HG02798 (cell line): Measurements from ENCODE around the gene CYP11A1.
"Not testable (repeated sequence)": the region's sequence is repeated elsewhere in the genome, so short reads cannot be mapped to it uniquely, and the experiment has no call there.

Experiments
- ATAC-seq: cut with Tn5 transposase; IDR thresholded peaks from one replicate; pipeline ENCODE4 v1.9.1; 2021; ENCODE audit warnings: mild to moderate bottlenecking; ENCODE audit not compliant: unreplicated experiment, poor library complexity

Gene CYP11A1

DNA sequence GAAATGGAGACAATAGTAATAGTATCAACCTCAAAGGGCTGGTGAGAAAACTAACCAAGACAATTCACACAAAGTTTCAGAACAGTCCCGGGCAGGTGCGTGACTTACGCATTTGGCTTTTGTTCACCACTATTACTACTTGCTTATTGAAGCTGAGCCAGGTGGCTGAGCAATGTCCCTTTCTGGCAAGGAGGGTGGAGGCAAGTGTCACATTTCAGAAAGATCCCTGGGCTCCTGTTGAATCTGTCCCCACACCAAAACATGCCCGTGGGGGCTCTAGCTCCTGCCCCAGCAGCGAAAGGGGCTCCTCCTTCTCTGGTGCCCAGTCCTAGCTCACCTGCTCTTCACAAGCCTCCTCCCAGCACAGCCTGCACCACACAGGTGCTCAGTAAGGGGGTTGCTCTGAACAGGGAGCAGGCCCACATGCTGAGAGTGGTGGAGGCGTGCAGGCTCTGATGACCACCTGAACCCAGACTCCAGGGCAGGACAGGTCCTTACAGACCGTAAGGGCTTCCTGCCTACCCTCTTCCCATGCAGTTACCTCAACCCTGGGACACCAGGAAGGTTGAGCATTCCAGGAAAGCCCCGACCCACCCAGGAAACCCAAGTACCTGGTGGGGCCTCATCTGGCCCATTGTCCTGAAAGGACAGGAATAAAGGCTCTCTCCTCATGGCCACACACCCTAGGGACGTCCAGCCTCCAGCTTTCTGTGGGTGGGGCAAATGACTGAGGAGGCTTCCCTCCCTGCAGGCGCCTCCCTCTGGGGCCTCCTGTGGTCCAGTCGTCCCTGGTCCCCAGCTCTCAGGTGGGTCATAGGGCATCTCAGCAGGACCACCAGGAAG, 33.7 kb upstream of the CYP11A1 start:
- ATAC-seq = peak; percentile 13

DNA sequence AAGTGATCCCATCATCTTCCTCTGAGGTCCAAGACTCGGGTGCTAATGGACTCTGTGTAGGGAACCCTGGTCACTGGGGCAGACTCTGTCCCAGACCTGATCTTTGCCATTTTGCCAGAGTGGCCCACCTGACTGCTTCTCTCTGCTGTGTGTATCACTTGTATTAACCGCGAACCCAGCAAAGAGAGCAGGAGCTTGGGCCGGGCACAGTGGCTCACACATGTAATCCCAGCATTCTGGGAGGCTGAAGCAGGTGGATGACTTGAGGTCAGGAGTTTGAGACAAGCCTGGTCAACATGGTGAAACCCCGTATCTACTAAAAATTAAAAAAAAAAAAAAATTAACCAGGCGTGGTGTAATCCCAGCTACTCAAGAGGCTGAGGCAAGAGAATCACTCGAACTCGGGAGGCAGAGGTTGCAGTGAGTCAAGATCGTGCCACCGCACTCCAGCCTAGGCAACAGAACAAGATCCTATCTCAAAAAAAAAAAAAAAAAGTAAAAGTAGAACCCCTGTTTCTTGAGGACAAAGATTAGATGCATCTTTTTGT, 32.9 kb upstream of the CYP11A1 start:
- ATAC-seq = no peak

DNA sequence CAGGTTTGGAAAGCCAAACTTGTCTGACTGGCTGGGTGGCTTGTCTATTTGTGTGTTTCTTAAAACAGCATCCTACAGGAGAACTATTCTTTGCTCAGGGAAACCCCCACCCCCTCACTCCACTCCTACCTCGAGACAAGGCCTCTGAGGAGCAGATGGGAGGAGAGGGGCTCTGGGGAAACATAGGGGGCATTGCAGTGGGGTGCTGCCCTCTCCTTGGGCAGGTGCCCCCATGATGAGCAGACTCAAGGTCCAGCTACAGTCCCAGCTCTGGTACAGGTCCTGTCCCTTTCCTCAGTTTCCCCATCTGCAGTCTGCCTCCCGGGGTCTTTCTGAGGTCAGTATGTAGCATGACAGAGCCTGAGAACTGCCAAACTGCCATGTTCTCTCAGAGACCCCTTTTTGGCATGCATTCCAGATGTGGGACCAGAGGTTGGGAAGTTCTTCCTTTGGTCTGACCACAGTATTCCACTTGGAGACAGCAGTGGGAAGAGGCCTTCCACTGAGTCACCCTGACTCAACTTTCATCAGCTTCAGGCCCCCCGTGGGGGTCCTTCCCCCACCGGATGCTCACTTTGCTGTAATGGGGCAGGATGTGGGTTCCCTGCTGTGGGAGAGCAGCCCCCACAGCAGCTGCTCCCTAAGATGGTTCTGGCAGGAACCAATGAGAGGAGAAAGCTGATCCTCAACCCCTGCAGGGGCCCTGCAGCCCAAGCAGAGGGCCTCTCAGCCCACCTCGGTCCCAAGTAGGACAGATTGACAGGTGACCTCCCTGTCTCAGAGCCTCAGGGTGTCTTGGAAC, 32.3 kb upstream of the CYP11A1 start:
- no peak for ATAC-seq

DNA sequence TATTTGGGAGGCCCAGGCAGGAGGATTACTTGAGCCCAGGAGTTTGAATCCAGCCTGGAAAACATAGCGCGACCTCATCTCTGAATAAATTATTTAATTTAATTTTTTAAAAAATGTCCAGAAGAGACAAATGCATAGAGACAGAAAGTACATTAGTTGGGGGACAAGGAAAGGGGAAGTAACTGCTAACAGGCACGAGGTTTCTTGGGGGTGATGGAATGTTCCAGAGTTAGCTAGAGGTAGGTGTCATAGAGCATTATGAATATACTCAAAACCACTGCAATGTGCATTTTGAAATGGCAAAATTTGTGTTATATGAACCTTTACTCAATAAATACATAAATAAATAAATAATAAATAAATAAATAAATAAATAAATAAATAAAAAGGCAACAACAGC, 31.7 kb upstream of the CYP11A1 start:
- no peak for ATAC-seq

DNA sequence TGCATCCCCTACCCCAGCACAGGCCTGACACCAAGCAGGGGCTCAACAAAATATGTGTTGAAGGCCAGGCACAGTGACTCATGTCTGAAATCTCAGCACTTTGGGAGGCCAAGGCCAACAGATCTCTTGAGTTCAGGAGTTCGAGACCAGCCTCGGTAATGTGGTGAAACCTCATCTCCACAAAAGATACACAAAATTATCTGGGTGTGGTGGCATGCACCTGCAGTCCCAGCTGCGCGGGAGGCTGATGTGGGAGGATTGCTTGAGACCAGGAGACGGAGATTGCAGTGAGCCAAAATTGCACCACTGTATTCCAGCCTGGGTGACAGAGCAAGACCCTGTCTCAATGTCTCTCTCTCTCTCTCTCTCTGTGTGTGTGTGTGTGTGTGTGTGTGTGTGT, 30.7 kb upstream of the CYP11A1 start:
- ATAC-seq = no peak

DNA sequence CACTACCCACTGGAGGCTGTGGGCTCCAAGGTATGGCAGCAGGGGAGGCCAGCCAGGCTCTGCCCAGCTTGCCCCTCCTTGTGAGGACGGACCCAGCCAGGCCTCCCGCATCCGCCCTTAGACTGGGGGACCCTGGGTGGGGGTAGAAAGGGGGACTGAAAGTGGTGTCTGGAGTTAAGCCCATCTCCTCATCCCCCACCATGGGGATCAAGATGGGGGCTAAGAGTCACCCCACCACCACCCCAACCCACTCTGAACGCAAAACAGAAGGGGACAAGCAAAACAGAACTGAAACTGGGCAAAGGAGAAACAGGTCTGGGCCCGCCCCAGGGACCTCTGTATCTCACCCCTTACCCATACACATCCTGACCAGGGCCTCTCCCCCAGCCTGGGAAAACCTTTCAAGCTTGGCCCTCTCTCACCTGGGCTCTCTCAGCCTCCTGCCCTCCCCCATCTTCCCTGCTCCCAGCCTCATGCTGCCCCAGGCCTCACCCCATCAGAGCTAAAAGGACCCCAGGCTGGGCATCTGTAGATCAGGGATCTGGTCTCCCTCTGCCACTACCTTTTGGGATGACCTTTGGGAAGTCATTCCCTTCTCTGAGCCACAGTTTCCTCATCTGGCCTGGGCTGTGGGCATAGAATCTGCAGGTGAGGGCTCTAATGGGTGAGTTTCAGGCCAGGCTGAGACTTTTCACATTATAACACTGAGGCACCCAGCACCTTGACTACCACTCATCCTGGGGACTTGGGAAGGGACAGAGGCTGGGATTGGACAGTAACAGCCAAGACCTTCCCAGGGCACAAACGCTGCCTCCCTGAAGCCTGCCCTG, 30.0 kb upstream of the CYP11A1 start:
- ATAC-seq = peak; percentile 18

DNA sequence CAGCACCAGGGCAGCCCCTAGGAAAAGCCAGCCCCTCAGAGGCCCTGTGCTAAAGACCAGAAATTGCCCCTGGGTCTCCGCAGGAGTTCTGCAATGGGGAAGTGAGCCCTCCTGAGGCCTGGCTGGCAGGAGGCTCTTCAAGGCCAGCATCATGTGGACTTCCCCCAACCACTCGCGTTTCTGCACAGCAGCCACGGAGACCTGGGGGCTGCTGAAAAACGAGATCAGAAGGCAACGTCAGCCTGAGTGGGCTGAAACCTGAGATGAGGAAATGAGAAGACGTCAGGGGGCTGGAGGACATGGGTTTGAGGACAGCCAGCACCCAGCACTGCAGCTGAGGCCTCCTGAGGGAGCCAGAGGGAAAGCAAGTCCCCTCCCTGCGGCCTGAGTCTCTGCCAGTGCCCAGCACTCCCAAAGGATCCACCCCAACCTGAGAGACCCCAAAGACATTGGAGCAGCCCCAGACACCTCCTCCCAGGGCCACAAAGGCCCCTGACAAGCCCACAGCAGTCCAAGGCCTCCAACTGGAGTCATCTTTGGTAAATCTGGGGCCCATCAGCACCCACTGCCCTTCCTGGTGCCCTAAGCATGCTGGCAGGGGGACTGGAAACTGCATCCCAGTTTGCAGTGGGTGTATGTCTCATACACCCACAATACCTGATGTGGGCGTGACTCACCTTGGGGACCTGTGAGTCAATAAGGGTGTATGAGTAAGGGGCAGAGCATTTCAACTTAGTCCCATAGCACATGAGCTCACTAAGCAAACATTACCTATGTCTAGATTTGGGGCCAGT, 29.2 kb upstream of the CYP11A1 start:
- peak; percentile 43 for ATAC-seq

DNA sequence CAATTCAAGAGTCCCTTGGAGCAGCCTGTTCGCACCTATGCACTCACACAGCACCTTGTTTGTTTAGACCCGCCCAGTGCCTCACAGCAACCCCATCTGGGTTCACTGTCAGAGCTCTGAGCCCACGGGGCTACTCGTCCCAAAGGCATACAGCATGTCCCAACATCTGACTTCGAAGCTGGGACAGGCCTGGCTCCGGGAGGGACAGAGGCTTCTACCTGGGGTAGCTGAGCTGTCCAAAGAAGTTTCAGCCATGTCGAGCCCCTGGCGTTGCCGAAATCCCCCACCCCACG, 28.6 kb upstream of the CYP11A1 start:
- peak; percentile 3 for ATAC-seq

DNA sequence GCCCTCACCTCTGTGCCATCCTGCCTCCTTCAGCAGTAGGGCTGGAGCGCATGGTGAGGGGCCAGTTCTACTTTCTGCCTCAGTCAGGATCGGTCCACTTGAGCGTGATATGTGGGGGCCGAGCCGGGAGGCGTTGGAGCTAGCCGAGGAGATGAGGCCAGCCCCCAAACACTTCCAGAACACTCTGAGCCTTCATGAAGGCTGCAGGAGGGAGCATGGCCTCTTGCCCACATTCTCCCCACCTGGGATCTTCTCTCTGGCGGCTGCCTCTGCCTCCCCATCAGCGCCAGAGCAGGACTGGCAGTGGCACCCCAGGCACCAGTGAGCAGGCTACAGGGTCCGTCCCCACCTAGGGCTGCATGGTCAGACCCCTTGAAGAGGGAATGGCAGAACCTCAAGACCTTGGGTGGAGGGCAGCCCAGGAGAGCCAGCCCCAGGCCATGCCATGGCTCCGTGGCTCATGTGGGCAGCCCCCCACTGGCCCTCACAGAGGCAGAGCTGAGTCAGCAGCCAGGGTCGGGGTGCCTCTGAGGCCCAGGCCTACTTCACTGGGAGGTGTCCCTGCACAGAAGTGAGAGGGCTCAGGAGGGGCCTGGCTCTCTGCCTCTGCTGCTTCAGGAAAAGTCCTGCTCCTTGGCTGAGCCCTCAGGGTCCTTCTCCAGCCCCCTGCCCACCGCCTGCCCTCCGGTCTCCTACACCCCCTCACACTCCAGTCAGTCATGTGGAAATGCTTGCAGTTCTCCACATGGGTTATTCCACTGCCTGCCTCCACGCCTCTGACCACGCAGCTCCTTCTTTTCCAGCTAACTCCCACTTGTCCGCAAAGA, 28.1 kb upstream of the CYP11A1 start:
- no peak for ATAC-seq

DNA sequence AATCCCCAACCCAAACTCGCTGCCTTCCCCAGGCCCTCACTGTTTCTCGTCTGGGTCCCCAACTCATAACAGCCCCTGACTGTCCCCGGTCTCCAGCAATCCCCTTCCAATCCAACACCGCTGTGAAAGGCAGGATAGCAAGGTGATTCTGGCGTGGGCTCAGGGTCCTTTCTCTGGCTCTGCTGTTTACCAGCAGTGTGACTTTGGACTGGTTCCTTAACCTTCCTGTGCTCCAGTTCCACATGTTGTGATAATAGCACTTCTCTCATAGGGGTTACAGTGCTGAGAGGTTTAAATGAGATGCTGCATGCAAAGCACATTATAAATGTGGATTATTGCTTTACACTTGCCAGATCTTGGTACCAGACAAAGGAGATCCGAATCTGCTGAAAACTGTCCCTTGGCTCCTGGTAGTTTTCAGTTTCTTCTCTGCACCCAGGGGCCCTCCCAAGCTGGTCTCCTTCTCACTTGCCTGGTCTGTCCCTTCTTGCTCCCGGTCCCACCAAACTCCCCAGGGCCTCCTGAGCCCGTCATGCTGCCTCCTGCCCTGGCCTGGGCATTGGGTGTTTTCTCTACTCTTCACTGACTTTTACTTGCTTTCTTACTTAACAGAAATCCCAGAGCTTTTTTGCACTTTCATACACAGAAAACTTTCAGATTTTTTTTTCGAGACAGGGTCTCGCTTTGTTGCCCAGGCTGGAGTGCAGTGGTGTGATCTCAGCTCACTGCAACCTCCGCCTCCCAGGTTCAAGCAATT, 26.8 kb upstream of the CYP11A1 start:
- peak; percentile 16 for ATAC-seq

DNA sequence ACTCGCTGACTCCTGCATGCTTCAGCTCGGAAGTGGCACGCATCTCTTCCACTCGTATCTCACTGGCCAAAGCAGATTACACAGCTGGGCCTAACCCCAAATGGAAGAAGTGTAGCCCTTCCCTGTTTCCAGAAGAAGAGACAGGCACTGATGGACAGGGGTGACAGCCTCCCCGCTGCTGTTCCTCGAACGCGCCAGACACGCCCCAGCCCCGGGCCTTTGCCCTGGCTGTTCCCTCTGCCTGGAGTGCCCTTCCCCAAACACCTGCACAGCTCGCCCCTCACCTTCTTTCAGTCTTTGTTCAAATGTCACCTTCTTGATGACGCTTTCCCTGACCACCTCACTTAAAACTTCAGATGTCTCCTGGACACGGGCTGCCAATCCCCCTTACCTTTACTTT, 26.0 kb upstream of the CYP11A1 start:
- ATAC-seq = no peak

DNA sequence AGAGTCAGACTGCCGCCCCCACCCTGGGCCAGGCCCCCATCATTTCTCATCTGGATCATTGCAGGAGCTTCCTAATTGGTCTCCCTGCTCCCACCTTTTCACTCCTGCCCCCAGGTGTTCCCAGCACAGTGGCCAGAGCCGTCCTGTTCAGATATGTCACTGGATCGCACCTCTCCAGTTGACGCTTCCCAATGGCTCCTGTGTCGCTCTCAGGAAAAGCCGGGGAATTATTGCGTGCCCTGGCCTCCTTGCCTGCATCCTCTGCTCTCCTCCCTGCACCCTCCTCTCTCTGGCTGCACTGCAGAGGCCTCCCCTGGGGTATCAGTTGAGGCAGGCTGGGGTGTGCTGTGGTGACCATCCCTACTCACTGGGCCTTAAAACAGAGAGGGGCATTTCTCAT, 25.5 kb upstream of the CYP11A1 start:
- no peak for ATAC-seq

DNA sequence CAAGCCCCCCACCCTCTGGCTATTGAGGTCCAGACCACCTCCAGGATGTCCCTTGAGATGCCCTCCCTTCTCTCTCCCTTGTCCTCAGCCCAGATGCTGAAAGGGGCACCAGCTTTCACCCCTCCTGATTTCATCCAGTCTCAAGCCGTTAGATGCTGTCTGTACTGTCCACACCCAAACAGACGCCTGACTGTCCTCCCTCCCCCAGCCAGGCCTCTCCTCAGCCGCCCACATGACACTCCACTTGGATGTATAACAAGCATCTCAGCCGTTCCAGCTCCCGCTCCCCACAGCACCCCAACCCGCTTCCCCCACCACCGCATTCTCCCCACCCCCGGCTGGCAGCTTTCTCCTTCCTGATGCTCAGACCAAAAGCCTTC, 25.0 kb upstream of the CYP11A1 start:
- no peak for ATAC-seq

DNA sequence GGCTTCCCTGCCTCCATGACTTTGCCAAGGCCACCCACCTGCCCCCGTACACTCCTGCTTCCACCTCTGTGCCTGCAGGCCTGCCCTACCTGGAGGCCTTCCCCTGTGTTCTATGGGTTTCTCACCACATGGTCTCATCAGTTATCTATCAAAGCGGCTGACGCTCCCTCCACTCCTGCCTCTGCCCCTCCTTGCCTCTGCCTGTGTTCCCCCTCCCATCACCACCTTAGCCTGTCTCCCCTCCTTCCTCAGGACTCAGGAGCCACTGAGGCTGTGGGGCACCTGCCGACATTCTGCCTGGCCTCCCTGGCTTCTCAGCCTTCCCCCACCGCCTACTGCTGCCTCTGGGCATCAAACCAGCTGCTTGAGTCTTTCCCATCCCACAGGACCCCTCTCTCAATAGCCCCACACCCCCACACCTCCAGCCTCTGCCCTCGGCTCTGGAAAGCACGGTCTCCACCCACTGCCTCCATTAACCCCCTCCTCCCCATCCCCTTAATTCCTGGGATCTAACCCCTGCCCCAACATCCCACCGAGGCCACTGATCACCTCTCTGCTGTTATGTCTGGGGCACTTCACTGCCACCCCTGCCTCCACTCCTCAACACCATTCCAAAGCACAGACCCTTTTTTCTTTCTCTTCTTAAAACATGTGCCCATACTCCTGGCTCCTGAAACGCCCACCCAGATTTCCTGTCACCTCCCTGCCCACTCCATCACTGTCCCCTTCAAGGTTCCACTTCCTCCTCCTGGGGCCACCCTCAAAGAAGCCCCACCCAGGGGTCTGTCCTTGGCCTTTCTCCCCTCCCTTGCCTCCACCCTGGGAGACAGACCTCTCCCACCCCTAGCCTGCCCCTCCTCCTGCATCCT, 24.4 kb upstream of the CYP11A1 start:
- ATAC-seq = no peak

DNA sequence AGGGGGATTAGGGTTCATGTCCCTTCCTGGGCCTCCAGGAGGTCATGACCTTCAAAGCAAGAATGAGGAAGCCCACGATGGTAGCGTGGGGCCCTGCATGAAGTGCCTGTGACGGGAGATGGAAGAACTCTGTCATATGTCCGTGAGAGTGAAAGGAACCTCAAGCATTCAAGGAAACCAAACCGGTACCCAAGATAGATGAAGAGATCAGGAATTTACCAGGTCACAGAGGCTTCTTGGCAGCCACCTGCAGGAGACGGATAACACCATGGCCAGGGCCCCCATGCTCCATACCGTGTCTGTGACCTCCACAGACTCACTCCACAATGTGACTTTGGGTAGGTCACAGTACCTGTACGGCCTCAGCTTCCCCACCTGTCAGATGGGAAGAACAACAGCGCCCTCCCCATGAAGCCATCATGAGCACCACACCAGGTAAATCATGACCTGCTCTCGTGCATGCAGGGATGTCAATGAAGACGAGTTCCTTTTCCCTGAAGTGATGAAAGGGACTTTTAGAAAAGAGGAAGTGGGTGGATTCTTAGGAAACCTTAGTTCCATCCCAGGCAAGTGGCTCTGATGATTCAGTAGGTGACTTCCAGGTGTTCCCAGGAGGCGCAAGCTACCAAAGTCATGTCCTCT, 23.3 kb upstream of the CYP11A1 start:
- ATAC-seq = no peak

DNA sequence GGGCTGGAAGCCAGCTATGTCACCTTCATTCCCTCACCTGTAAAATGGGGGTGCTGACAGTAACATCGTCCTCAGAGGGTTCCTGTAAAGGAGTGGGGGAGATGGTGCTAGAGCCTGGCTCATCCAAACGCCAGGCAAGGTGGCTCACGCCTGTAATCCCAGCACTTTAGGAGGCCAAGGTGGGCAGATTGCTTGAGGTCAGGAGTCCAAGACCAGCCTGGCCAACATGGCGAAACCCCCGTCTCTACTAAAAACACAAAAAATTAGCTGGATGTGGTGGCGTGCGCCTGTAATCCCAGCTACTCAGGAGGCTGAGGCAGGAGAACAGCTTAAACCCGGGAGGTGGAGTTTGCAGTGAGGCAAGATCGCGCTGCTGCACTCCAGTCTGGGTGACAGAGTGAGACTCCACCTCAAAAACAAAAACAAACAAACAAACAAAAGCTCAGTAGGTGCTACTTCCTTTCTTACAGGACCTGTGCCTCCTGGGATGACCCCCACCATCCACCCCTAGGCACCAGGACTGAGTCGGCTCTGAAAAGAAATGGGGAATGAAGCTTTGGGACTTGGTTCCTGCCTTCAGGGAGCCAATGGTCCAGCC, 22.7 kb upstream of the CYP11A1 start:
- not testable (repeated sequence) for ATAC-seq
